ENCODE measurements around the gene C4orf51.

- no peak for TF ChIP-seq CTCF (conservative IDR thresholded peaks at IDR 0.05; ENCODE audit: low read depth, low read length)
- TF ChIP-seq RAD21 (IDR thresholded peaks at IDR 0.05; ENCODE audit: low read length) = no peak
- no peak for TF ChIP-seq BHLHE40 (IDR thresholded peaks at IDR 0.05; ENCODE audit: low read depth, low read length)
- no peak for TF ChIP-seq FOS (IDR thresholded peaks at IDR 0.05; ENCODE audit: low read depth, low read length)
- no peak for TF ChIP-seq POLR2A (IDR thresholded peaks at IDR 0.05; ENCODE audit: low read depth, low read length)
- TF ChIP-seq CEBPB (IDR thresholded peaks at IDR 0.05; ENCODE audit: low read depth, low read length) = no peak
- no peak for TF ChIP-seq MAFK (IDR thresholded peaks at IDR 0.05; ENCODE audit: low read depth, low read length)
- no peak for TF ChIP-seq ELK1 (IDR thresholded peaks at IDR 0.05; ENCODE audit: borderline replicate concordance, low read depth, low read length)
- TF ChIP-seq USF2 (IDR thresholded peaks at IDR 0.05; ENCODE audit: low read depth, low read length) = no peak
Measured at GRCh38 chr4:145690610-145691009, 10.7 kb downstream of the C4orf51 start.
